Measurements from ENCODE around the gene NOTCH2.
"Not testable (repeated sequence)": the region's sequence is repeated elsewhere in the genome, so short reads cannot be mapped to it uniquely, and the experiment has no call there.

NOTCH2 gene

DNA sequence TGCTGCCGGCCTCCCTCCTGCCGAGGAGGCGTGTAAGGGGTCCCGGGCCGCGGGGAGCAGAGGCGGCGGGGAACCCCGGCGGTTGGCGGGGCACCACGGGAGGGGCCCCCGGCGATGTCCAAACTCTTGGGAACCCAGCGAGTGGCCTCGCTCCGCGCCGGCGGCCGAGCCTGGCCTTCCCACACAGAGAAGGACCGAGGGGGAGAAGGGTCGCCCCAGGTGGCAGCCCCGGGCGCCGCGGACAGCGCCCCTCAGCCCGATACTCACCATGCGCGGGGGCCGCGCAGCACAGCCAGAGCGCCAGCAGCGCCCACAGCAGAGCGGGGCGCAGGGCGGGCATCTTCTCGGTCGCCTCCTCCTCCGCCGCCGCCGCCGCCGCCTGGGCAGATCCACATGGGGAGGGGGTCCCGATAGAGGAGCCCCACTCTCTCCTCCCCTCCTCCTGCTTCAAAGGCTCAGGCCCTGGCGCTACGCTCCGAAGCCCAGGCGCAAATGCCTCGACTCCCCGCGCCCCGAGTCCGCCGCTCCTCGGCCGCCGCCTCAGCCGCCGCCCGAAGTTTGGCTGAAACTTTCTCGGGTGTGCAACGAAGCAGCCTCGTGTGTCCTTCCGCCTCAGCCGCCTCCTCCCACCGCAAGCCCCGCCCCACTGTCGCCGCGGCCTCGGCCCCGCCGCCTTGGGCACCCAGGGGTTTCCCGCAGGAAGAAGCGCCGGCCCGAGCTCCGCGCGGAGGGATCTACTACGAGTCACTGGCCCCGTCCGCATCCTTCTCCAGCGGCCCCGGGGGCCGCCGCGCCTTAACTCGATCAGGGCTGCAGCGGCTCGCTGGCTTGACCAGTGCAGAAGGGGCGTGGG lies at the start of gene NOTCH2:
Gene NOTCH2 (minus strand): TSS at position 596 of the 853 bp plus-strand sequence. CDS start 256 bp downstream, at position 340.
- DNase-seq, result peak; percentile 83 to 84

DNA sequence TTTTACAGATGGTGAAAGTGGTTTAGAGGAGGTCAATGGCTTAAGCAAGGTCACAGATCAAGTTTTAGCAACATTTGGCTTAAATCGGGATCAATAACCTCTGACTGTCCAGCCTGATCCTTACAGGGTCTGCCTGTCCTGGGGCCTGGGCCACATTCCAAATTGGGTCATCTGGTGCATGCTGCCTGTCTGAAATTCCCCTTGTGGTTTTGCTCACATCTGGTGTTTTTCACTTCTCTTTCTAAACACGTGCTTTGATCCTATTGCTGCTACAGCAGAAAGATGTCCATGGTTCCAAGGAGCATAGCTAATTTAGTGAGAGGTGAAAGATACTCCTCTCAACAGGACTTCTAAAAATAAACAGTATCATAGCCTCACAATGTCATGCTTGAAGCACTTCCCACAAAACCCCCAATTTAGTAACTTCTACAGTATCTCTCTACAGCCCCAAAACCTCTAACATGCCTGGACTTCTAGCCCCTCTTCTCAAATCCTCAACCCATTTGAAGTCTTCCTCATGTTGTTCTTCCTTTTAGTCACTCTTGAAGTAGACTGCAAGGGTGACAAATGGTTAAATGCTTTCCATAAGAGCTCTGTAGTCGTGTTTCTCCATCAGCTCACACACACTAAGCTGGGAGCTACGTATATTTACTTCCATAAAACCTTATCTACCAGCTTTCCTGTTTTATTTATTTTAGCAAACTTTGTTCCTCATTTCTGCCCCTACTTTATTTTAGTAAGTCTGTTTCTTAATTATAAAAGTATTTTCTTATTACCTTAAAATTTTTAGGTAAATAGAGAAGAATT lies 48.1 kb upstream of the NOTCH2 start:
- peak in 1 of 2 donors; percentile 29 for DNase-seq

DNA sequence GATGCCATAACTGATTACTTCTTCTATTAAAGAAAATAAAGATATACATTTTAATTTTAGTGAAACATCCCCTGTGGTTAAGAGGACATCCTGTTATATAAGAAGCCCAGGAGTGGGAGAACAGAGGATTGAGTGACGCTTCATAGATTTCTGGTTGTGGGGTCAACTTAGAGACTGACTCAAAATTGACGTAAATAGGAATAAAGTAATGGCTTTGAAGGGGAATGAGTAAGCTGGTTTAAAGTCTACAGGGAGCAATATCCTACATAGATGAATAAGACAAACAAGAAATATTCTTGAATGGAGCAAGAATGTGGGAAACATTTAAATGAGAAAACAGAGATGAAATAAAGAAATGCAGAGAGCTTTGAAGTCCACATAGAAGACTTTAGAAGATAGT lies 46.6 kb upstream of the NOTCH2 start:
- DNase-seq, result not testable (repeated sequence)

DNA sequence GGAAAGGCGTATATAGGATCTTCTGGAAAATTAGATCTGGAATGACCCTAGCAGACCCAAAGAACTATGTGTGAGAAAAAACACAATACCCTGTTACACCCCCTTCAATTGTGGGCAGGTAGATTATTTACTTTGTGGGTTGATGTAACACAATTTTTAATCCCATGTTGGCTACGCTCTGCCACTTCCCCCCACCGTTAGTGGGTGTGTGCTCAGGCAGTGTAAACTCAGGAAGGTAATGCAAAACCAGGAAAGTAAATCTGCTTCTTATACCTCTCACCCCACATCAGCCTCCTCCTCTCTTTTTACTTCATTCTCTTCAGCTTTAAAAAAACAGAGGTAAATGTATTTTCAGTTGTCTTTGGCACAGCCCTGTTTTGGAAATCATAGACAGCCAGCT lies 43.7 kb upstream of the NOTCH2 start:
- not testable (repeated sequence) for DNase-seq

DNA sequence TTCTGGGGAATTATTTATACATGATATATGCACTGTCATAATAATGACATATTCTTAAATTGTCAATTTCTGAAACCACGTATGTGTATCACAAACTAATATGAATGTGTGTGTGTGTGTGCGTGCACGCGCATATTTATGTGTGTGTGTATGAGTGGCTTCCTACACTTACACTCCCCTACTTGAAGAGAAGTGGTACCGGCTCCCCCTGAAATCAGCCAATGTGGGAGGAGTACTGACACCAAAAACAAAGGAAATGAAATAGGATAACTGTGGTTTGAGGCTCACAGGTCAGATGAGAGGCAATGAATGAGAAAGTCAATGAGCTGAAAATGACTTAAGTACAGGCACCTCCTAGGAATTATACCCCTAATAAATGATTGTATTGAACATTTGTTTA lies 42.8 kb upstream of the NOTCH2 start:
- DNase-seq, result not testable (repeated sequence)

DNA sequence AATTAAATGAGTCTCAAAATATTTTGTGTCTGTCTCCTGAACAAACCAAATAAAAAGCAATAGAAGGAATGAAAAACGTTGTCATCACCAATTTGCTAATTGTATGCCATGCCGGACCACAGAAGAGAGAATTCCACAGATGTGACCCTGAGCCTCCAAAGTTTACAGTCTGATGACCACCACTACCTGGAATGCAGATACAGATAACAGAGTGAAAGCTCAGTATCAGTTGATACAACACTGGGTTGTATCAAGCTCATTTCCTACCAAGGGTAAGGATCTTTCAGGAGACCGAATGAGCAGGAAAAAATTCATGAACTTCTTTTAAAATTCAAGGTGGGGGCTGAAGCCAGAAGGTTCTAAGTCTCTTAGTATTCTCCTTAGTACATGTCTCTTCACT lies 42.3 kb upstream of the NOTCH2 start:
- DNase-seq, result not testable (repeated sequence)

DNA sequence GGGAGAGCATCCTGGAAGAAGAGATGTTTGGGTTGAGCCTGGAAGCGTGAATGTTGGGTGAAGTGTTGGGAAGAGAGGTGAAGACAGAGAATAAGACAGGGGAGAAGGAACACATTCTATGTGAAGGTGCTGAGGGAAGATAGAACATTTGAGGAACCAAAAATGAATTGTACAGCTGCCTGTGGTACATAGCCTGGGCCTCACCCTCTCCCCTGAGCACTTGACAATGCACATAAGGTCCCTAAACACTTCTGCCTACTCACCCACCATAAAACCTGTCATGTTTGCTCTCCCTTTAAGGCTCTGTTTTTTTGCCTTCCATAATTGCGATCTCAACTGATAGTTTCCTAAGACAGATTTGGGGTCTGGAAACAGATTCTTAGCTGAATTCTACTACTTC lies 41.5 kb upstream of the NOTCH2 start:
- DNase-seq, result not testable (repeated sequence)

DNA sequence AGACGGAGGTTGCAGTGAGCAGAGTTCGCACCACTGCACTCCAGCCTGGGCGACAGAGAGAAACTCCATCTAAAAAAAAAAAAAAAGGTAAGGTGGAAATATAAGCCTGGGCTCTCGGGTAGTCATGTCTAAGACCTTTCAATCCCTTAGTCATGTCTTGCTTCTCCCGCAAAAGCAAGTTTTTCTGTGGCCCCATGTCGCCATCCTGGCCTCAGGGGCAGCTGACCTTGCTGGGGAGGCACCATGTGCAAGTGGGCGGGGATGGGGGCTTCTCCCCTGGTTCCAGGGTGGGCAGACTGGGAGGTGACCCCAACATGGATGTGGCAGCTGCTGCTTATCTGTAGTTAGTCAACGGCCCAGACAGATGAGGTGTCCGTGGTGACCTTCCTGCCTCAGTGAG lies 40.2 kb upstream of the NOTCH2 start:
- not testable (repeated sequence) for DNase-seq

DNA sequence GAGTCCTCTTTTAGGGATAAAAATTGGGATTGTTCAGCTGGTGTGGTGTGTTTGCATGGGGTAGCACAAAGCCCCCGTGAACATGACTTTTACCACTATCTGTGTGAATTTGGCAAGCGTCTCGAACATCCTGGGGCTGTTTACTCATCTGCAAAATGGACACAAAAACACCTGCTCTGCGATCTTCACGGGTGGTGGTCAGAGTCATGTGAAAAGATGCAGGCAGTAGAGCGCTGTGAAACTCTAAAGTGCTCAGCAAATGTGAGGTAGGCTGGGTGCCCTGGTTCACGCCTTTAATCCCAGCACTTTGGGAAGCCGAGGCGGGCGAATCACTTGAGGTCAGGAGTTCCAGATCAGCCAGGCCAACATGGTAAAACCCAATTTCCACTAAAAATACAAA lies 39.7 kb upstream of the NOTCH2 start:
- not testable (repeated sequence) for DNase-seq

DNA sequence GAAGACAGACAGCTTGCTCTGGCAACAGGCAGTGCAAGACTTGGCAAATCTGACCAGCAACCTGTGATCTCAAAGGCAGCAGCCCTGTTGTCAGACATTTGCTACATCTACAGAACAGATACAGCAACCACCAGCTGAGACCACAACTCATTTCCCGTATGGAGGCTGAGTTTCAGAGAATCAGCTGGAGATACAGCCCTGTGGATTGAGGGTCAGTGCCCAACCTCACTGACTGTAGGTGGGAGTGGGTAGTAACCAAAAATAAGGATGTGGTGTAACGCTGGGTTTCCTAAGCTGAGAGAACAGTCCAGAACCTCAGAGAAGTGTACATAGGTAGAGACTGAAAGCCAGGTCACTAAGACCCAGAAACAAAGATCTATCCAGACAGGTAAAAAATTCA lies 35.8 kb upstream of the NOTCH2 start:
- not testable (repeated sequence) for DNase-seq

DNA sequence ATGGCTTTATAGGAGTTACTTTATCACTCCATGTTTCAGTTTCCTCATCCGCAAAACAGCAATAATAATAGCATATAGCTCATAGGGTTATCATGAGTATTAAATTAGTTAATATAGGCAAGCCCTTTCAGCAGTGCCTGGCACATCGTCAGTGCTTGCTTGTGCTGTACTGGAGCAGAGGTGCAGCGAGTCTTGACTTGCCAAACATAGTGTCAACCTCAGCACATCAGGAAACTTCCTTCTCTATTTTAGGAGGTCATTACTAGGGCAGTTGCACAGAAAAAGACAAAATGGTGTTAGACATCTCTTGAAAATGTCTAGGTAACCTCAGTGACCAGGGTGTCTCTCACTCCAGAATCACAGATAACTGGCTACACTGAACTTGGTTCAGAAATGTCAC lies 34.3 kb upstream of the NOTCH2 start:
- DNase-seq, result not testable (repeated sequence)

DNA sequence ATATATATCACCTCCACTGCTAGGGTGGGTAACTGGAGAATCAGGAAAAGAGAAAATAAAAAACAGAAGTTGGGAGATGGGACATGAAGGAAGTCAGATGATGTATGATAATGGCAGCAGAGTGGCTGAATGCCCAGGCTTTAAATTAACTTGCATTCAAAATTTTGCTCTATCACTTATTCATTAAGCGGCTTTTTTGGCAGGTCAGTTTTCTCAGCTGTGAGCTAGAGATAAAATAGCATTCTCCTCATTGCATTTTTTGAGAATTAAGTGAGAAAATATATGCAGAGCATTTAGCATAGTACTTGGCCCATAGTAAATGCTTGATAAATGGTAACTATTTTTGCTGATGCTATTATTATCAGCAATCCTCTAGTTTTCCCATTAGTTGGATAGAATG lies 32.1 kb upstream of the NOTCH2 start:
- not testable (repeated sequence) for DNase-seq

DNA sequence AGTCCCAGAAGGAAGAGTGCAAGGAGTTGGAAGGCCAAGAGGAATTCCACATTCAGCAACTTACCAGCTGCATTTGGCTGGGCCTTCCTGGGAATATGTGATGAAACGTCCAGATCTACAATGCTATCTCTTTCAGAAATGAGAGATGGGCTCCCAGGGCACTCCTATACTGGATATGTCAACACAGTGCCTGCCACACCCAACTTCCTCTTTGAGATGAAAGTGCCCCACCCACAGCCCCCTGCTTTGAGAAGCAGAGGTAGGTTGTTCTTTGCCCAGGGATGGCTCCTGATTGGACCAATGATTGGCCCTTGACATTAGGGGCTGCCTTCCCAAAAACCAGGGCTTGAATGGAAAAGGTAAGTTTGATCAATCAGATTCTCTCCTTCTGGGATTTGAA lies 31.1 kb upstream of the NOTCH2 start:
- not testable (repeated sequence) for DNase-seq

DNA sequence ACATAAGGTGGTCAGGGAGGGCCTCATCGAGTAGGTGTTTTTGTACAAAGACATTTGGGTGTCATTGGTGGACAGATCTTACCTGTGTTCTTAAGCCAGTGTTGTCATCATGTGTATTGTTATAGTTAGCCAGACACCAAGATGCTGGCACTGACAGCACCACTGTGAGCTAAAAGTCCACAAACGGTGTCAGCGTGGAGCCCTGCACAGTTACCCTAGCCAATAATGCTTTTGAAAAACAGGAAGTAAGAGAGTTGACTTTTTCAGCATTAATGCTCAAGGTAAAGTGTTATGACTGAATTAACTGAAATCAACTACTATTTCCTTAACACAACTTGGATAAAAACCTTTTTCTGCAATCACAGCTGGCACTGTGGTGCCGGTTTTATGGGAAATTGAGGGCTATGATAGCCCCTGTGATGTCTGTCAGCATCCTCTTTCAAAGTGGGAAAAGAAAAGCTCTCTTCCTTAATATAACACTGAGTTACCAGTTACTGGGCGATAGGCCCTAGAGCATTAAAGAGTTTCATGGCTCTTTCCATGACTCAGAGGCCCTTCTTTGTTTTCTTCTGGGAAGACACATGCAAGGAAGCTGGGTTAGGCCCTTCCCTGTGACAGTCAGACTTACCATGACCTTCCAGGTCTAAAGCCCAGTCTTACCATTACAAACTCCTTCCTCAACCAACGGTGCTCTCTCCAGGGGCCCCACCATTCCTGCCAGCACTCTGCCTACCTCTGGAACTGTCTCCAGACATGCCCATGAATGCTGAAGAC lies 29.7 kb upstream of the NOTCH2 start:
- not testable (repeated sequence) for DNase-seq

DNA sequence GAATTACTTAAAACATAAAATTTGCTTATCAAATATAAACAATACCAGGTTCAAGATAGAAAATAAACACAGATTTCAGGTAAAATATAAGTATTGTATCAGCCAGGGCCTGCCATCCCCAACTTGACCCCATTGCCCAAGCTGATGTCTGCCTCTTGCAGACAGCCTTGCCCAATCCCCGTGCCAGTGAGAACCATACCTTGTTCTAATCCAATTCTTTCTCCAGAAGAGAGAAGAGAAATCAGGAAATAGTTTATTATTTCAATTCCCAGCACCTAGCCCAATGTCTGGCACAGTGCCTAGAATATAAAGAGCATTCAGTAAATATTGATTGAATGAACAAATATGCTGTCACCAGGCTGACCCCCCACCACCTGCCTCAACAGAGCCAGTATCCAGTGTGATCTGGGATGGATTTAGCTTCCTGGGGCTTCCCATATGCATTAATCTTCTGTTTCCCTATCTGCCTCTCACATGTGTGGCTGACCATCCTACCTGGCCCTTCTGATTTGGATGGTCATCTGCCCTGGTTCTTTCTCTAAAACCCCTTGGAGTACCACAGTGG lies 27.6 kb upstream of the NOTCH2 start:
- DNase-seq, result not testable (repeated sequence)

DNA sequence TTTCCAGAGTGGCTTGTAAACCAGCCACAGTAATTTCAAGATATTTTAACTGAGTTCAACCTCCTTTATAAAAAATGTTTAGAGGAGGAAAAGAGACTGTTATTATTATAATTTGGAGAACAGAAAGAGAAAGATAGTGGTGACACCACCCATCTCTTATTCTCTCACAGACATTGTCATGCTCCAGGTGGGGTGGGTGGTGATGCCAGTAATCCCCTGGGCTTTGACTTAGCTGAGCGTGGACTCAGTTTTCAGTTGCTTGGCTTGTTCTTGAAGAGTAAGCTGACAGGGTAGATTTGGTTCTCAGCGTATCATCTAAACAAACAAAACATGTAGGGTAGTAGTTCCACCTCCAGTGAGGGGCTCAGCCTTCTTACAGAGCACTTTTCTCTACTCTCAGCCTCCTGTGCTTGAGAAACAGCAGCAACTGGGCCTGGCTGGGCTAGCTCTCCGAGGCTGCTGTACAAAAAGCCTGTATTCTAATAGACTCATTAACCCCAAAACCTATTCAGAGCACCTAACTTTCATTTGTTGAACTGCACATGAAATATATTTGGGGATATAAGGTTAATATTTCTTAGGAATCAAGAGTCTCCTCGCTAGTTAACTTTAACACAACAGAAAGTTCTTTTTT lies 24.2 kb upstream of the NOTCH2 start:
- DNase-seq, result not testable (repeated sequence)

DNA sequence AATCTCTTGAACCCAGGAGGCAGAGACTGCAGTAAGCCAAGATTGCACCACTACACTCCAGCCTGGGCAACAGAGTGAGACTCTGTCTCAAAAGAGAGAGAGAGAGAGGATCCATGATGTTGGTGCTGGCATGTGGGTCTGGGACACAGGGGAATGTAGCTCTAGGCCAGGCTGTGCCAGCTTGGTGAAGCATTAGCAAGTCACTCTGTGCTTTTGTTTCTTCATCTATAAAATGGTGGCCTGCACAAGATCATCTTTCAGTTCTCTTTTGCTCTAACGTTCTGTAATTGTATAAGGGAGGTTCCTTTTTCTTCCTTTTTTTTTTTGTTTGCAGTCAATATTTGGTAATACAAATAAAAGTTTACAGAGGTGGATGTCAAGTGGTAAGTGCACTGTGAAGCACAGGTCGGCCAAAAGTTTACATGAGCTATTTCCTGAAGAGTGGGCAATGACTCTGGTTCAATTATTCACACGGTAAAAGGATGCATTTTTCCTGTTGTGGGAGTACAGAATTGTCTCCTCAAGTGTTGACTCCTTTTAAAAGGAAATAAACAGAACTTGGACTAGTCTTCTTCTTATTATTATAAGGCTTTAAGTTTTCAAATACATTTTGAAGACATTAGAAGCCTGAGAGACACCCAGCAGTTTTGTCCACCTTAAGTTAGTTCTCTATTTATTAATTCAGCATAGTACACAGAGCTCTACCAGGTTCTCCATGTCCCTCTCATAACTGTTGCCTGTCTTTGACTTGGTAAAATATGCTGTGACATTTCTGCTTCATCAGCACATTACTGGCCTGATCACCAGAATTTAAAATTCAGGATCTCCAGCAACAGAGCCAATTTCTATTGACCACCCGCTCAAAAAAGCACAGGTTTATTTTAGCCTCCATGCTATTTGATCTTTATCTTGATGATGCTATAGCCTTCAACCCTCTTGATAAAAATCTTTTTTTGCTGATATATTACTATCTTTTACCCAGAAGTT lies 23.1 kb upstream of the NOTCH2 start:
- DNase-seq, result not testable (repeated sequence)

DNA sequence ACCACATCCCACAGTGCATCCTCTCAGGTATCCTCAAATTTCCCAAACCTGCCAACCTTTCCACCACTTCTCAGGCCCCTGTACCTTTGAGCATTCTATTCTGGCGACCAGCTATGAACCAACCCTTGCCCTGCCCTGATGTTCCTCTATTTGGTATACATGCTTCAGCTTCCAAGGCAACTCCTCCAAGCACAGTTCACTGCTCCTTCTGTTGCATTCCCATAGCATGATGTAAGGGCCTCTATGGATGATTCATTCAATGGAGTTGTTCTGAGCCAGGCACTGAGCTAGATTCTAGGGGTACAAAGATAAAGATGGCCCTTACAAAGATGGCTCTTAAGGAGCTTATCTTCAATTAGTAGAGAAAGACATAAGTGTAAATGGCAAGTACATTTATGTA lies 21.4 kb upstream of the NOTCH2 start:
- DNase-seq, result not testable (repeated sequence)

DNA sequence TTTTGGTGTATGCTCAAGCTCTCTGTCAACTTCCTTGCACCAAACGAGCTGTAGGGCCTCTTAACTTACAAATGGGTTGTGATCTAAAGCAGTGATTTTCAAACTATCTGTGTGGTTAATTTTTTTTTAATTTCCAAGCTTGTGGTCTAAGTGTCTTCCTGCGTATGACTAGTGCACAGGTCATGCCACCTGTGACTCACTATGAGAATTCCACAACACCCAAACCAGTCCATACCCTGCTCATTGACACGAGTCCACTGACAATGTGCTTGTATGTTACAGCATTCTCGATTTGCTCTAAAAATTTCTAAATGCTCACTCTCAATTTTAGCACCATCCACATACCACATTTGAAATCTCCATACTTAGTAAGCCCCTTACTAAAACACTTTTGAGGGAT lies 18.5 kb upstream of the NOTCH2 start:
- peak; percentile 32 to 43 for DNase-seq

DNA sequence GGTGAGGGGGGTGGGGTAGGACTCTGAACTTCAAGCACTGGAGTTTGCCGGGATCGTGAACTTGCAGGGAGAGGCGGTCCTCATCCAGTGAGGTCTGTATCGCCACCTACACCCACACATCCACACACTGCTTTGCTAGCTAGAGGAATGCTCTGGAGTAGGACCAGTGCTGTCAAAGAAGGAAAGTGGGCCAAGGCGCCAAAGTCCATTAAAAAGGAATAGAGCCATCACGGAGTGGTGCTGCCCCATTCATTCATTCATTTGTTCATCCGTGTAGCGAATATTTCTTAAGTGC lies 405 bp upstream of the NOTCH2 start:
- DNase-seq, result not testable (repeated sequence)

DNA sequence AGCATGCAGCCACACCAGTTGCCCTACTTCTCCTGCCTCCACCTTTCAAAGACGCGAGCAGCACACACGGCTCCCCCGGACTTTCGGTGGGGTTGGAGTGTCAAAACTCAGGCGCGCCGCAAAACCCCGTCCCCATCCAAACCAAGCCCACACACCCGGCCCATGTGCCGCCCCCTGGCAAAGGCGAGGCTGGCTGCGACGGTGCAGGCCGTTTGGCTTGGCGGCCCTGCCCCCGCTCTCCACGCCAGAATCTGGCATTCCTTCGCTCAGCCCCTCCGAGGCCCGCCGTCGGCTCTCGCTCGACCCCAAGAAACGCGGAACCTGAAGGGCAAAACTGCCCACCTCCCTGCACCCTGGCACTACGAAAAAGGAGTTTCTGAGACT lies 787 bp downstream of the NOTCH2 start:
- DNase-seq, result peak; percentile 11 to 21
